DND-41 (cell line): ENCODE measurements around the gene POLA1.

Experiments
- CTCF ChIP-seq: IDR thresholded peaks from 2 replicates; pipeline ENCODE4 v1.5.1; 2012; ENCODE audit warnings: borderline replicate concordance, low read length, moderate library complexity, mild to moderate bottlenecking; ENCODE audit not compliant: poor library complexity, severe bottlenecking; ENCODE audit errors: extremely low read depth
- EZH2 ChIP-seq: IDR thresholded peaks from 3 replicates; pipeline ENCODE4 v1.6.1; 2012; ENCODE audit warnings: borderline replicate concordance, low read depth, mild to moderate bottlenecking, moderate library complexity, low read length, inconsistent platforms; ENCODE audit not compliant: severe bottlenecking

DNA sequence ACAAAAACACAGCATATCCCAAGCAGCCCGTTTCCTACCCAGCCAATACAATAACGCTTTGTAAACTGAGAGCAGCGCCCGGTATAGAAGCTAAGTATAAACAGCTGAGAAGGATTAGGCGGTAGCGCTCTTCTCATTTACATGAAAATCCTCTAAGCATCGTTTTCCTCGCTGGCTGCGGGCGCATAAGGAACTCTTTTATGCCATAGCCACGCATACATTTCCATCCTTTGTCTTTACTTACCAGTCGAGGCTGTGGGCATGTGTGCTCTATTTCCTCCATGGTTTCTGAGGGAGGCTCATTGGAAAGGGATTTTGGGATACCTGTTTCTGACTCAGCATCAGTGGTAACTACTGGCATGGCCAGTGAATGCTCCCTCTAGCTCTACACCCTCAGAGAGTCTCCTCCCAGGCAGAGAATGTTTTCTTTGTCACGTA lies 47.0 kb upstream of the POLA1 start:
- TF ChIP-seq CTCF (no peak), EZH2 (no peak)
